H1 (cell line): Measurements from ENCODE around the gene MCF2L2. TPM values are rescaled to one million over a fixed set of nuclear protein-coding genes. Genes with fewer than 3 reads are reported as not detected.

ENCODE experiments used
- SAP30 ChIP-seq: fragments of 300-600 bp; sonication (generic); IDR thresholded peaks from 2 replicates; pipeline ENCODE4 v1.7.1; 2012; ENCODE audit warnings: low read length, moderate library complexity, mild to moderate bottlenecking, inconsistent platforms; ENCODE audit not compliant: insufficient read depth, insufficient replicate concordance
- polyA plus RNA-seq, 7 experiments: library from polyadenylated mRNA; depleted of rRNA in 3 of 7; stranded (reverse) in 5 of 7; unstranded in 2 of 7; fragments of >200 nt in 5 of 7; fragments of 200-250 nt in 2 of 7; gene quantifications; 1 replicate in 5 of 7; 2 replicates in 1 of 7; 4 replicates in 1 of 7; pipeline versions ENCODE4 v1.2.1 to v1.2.3, GENCODE V29; 2011 to 2013; ENCODE audit warnings: missing spikeins in 2 of 7, mixed read lengths in 2 of 7
- total RNA-seq: library from RNA; stranded (reverse); fragmentation: NEBNext Ultra II Directional; extraction: Animal tissue kit (Norgen Biotek cat#: 25700); gene quantifications from 2 replicates; pipeline ENCODE4 v1.2.1, GENCODE V29; 2021
- TF ChIP-seq, protein P1 (sequence below): IDR thresholded peaks from 2 replicates; pipeline ENCODE4 v1.6.1; 2012; ENCODE audit warnings: inconsistent platforms

Gene MCF2L2
- total and polyA plus RNA-seq, 2 of the 8 experiments (the other 6 are each of a cell fraction or from before 2014, with no cell fraction given): 4.1 to 13.7 TPM

DNA sequence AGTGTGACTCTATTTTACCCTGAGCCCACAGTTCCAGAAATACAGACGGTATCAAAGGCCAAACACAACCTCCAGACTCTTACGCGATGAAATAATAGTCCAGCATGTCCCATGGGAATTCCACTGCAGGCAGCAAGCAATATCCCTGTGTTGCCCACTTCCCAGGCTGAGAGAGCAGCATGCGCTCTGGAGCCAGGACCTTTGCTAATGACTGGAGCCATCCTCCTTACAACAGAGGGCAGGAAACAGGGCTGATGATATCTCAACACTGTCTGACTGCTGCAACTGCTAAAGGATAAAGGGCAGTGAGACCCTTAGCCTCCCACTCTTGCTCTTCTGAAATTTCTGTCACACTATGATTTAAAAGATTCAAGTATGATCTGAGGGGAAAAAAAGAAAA is 34.8 kb downstream of the MCF2L2 start (continued):
- TF ChIP-seq, protein P1, sequence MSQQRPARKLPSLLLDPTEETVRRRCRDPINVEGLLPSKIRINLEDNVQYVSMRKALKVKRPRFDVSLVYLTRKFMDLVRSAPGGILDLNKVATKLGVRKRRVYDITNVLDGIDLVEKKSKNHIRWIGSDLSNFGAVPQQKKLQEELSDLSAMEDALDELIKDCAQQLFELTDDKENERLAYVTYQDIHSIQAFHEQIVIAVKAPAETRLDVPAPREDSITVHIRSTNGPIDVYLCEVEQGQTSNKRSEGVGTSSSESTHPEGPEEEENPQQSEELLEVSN: no peak
- TF ChIP-seq SAP30: no peak
